ENCODE data around the gene RPS27L.

DNA sequence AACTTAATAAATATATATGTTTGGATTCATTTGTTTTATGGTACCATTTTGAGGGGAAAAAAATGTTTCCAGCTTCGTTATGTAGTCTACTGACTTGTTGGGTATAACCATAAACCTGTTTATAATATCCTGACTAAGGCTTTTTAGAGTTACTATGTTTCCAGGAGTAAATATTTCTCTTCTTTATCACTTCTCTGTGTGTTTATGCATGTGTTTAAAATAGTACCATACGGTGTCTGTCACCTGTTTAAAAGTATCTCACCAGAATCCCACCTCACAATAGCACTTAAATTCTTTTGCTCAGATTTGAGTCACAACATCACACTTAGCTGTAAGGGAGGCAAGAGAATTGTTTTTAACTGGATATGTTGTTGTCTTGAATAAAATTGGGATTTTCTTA is 20.5 kb downstream of the RPS27L start:
- TF ChIP-seq, protein P1, sequence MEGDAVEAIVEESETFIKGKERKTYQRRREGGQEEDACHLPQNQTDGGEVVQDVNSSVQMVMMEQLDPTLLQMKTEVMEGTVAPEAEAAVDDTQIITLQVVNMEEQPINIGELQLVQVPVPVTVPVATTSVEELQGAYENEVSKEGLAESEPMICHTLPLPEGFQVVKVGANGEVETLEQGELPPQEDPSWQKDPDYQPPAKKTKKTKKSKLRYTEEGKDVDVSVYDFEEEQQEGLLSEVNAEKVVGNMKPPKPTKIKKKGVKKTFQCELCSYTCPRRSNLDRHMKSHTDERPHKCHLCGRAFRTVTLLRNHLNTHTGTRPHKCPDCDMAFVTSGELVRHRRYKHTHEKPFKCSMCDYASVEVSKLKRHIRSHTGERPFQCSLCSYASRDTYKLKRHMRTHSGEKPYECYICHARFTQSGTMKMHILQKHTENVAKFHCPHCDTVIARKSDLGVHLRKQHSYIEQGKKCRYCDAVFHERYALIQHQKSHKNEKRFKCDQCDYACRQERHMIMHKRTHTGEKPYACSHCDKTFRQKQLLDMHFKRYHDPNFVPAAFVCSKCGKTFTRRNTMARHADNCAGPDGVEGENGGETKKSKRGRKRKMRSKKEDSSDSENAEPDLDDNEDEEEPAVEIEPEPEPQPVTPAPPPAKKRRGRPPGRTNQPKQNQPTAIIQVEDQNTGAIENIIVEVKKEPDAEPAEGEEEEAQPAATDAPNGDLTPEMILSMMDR (IDR thresholded peaks at IDR 0.05) = no peak
- no peak for TF ChIP-seq EZH2 (IDR thresholded peaks at IDR 0.05; ENCODE audit: borderline replicate concordance, insufficient read depth, low read depth, low read length, poor library complexity, severe bottlenecking)
